Right renal pelvis (tissue), 4 donors: ENCODE data around the gene DRC1. TPM values are rescaled to one million over a fixed set of nuclear protein-coding genes. Genes with fewer than 3 reads are reported as not detected.
"Not testable (repeated sequence)": the region's sequence is repeated elsewhere in the genome, so short reads cannot be mapped to it uniquely, and the experiment has no call there.

Experiments used
- DNase-seq, 4 donors: peaks; one replicate each; pipeline ENCODE4 v3.0.0-alpha.2; 2013; ENCODE audit warnings: low read depth in 4 of 4, low spot score in 3 of 4, missing footprints in 1 of 4
- polyA plus RNA-seq, 4 donors: library from polyadenylated mRNA; unstranded; fragments of 120-200 nt; gene quantifications; one replicate each; pipeline ENCODE4 v1.2.1, GENCODE V29; 2013; ENCODE audit not compliant: insufficient read length in 4 of 4

The DRC1 gene
- polyA plus RNA-seq, 4 donors: 2.1 to 3.9 (median 2.8) TPM

DNA sequence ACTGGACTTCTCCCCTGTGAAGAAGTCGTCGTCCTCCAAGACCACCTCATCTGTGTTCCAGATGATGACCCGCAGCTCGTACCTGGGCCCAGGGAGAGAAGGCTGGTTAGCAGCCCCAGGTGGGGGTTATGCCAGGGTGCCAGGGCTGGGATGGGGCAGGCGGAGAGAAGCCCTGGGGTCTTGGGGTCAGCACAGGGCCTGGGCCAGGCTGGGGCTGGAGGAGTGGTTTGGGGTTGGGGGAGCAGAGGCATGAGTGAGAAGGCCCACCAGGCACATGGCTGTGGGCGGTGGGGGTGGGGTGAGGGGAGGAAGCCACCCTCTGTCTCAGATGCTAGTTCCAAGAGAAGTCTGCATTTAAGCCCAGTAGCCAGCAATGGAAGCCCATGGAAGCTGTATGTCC lies 60.4 kb downstream of the DRC1 start:
- DNase-seq: no peak

DNA sequence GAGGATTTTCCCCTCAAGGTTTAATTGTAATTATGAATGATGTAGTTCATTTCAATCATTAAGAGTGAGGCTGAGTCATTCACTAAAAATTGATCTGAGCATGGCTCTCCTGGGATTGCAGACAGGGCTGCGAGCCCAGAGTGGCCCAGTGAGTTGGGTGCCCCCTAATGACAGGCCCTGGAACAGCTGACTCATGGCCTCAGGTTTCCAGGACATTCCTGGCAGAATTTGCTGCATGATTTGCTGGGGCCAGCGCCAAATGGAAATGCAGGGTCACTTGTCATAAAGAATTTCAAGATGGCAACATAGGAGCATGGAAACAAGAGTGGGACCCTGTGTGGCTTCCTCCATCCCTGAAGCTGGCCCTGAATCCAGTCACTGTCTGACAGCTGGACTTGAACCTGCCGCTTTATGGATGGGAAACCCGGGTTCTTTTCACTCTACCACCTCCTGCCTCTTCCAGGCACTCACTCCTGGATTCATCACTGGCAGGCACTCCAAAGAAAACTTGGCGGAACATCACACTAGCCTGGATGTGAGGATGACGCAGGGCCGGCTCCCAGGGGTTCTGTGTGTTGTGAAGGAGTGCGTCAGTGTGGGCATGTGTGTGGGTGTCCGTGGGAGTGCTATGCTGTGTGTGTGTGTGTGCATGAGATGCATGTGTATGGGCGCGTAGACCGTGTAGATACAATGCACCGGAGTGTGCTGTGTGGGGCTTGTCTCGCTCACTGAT lies 61.0 kb downstream of the DRC1 start:
- DNase-seq: no peak

DNA sequence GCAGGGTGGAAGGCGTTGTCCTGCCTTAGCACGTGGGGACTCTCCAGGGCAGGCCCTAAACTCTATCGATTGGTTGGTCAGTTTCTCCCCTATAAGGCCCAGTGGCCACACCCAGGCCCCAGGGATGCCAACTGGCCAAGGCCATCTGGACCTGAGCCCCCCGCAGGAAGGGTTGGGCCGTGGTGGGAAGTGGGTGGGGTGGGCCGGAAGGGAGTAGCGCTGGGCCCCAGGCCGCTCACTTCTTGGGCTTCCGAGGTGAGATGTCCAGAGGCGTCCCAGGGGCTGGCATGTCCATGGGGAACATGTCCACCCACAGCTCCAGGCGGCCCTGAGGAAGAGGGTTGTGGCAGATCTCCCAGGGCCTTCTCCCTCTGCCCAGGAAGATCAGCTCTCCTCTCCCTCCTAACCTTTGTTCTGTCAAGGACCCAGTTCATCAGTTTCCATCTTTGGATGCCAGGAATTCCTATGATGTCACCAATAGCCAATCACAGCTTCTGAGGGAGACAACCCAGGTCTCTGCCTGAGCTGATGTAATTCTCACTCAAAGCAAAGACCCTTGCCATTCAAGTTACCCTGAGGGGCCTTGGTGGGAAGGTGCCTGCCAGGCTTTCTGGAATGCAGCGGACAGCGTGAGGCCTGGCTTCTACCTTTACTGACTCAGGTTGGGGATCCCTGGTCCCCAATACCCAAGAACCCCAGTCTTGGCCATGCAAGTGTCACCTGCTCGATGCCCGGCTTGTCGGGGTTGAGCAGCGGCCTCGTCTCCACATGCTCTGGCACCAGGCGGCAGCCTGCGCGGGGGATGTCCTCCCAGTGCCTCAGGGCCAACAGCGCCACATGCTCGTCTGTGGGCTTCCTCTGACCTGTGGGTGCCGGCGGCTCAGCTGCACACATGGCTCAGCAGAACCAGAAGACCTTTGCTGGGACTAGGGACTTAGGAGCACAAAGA lies 61.8 kb downstream of the DRC1 start:
- no peak for DNase-seq

DNA sequence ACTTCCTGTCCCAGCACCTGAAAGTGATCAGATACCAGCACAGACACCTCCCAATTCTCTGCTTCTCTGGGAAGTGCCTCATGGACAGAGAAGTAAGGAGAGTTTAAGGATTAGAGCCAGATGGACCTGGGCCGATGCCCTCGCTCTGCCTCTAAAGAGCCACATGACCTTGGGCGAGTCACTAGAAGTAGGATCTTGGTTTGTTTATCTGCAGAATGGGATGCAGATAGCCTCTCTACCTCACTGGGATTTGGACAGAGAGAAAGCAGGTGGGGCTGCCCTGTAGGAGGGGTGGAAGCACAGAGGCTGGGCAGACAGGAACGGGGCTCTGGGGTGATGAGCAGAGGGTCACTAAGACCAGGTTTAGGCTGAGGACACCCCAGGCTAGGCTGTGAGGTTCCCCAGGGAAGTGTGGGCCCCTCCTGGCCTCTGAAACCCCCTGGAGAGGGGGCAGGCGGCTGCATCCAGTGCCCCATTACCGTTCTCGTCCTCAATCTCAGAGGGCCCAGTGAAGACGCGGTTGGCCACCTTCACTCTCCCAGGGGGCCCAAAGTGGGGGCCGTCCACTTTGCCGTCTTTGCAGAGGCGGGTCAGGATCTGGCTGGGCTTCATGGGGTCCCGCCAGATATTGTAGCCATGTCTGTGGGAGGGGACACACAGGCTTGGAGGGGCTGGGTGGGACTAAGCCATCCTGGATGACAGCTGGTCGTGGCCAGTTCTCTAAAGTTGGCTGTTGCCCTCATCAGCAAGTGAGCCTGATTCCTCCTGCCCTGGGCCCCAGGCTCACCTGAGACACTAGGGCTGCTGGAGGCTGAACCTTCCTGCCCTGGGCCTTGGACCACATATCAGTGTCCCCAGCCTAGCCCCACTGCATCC lies 62.9 kb downstream of the DRC1 start:
- DNase-seq: no peak

DNA sequence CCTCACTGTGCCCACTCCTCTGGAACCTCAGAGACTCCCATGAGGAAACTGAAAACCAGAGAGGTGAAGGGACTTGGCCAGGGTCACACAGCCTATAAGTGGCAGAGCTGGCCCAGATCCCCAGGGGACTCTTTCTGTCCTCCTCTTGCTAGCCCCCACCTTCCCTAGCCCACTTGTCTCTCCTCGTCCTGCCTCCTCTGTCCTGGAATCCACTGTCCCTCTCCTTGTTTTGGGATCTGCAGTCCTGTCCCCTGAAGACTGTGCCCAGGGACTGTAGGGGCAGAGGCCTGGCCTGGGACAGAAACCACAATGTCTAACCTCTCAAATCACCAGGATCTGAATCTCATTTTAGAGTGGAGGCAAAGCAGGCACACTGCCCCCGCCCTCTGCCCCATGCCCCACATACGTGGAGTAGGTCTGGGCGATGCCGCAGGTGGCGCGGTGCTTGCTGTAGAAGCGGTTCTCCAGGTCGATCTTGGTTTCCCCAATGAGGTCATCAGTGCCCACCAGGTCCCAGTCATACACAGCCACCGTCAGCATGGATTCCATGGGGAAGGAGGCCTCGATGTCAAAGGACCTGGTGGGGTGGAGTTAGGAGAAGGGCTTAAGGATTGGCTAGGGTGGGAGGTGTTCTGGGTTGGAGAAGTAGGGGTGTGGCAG lies 63.7 kb downstream of the DRC1 start:
- DNase-seq: no peak

DNA sequence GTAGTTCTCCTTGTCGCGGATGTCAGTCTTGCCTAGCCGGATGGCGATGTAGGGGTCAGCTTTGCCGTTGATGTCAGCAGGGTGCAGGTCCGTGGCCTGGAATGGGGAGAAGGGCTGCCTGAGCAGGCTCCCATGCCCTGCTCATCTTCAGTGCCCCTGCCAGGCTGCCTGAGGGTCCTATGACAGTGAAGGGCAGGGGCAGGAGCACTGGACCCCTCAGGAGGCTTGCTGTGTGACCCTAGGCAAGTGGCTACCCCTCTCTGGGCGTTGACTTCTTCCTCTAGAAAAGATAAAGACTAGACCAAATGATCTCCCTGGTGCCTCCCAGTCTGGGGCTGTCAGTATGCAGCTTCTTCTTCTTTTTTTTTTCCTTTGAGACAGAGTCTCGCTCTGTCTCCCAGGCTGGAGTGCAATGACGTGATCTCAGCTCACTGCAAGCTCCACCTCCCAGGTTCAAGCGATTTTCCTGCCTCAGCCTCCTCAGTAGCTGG lies 64.3 kb downstream of the DRC1 start:
- DNase-seq: no peak

DNA sequence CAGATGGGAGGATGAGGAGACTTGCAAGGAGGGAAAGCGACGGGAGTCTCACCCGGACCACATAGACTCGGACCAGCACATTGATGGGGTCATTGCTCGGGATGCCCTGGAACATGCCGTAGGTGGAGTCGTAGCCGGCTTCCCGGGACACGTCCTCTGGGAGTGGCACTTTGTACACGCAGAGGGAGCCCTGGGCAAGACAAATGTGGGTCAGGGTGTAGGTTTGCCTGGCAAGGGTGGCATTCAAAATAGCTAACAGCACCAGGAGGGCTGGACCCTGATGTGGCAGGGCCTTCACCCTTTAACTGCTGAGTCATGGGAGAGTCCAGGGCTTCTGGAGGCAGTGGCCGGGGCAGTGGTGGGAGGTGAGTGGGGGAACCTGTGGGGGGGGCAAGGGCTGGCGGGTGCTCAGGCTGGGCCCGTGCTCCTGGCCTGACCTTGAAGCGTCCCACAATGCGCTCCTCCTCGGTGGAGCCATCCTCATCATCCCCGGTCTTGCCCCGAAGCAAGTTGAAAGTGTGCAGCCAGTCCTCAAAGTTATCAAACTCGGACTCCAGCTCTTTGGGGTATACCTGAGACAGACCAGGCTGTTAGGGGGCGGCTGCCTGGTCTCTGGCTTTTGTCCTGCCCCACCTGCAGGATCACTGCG lies 65.1 kb downstream of the DRC1 start:
- no peak for DNase-seq

DNA sequence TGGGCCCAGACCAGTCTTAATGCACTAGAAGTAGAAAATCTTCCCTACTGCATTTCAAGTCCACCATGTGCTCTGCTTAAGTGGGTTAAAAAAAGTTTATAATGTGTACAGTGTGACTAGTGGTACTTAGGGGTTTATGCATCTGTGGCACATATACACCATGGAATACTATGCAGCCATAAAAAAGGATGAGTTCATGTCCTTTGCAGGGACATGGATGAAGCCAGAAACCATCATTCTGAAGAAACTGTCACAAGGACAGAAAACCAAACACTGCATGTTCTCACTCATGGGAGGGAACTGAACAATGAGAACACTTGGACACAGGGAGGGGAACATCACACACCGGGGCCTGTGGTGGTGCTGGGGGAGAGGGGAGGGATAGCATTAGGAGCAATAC lies 66.8 kb downstream of the DRC1 start:
- not testable (repeated sequence) for DNase-seq

DNA sequence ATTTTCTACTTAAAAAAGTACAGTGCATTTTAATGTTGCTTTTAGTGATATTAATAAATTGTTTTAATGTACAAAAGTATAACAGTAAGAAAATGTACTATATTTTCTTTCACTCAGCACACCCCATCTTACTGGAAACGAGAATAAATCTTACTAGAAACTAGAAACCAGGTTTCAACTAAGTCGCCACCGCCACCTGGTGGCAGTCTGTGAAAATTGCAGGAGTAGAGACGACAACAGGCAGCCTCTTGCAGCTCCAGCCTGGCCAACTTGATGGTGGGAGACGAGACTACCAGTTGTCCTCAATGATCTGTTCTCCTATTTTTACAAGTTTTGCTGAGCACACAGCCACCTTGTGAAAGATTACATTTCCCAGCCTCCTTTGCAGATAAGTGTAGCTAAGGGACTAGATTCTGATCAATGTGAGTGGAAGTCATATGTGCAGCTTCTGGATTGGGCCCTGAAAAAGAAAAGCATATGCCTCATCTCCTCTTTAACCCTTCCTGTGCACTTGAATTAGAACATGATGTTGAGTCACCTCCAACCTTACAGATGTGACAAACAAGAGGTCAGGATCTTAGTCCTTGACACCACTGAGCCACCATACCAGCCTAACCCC lies 67.5 kb downstream of the DRC1 start:
- DNase-seq: no peak

DNA sequence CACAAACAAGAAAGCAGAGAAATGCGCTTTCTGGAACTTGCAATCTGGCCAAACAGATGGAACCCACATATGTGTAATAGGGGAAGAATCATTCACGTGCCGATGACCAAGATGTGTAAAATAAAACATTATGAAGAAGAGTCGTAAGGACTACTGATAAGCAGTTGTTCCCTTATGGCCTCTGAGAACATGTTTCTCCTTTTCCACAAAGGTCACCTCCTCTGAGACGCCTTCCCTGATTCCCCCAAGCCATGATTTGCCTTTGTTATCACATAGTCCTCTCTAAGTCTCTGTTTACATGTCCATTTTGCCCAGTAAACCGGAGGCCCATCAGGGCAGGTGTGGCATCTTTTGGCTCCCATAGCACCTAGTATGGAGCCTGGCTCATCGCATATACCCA lies 68.2 kb downstream of the DRC1 start:
- DNase-seq: no peak

DNA sequence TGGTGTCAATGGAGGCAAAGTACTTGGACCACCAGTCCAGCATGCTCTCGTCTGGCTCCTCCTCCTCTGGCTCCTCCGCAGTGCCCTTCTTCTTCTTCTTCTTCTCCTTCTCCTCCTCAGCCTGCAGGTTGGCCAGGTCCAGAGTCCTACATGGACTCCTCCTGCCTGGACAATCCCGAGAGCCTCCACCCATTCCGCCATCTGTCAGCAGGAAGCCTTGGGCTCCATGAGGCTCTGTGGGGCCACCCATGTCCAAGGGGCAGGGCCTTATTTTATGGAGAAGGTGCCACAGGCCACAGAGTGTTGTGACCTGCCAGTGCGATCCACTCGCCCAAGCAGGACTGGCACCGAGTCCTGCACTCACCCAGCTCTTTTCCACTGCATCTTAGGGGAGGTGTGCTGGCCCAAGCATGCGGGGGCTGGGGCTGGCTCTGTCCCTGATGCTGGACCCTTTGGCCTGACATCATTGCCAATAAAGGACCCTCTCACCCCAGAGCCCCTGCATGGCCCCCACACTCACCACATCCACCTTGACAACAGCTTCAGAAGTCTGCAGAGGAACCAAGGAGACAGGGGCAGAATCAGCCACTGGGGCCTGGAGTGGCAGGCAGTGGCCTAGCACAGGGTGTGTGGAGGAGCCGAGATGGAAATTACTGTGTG lies 69.0 kb downstream of the DRC1 start:
- no peak for DNase-seq

DNA sequence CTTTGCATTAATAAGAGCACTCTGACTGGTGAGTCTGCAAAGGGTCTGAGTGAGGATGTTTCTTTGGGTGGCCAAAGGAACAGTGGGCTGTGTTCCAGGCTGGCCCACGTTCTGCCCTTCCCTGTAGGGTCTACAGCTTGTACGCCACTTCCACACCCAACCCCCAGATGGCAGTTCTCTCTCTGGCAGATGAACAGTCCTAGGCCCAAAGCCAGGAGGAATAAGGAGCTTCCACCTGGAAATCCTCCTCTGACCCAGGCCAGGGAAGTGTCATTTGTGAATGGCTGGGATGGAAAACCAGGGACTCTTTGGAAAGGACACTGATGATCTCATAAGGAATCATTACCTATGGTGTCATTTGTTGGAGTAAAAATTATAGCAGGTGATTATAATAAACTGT lies 69.6 kb downstream of the DRC1 start:
- no peak for DNase-seq

DNA sequence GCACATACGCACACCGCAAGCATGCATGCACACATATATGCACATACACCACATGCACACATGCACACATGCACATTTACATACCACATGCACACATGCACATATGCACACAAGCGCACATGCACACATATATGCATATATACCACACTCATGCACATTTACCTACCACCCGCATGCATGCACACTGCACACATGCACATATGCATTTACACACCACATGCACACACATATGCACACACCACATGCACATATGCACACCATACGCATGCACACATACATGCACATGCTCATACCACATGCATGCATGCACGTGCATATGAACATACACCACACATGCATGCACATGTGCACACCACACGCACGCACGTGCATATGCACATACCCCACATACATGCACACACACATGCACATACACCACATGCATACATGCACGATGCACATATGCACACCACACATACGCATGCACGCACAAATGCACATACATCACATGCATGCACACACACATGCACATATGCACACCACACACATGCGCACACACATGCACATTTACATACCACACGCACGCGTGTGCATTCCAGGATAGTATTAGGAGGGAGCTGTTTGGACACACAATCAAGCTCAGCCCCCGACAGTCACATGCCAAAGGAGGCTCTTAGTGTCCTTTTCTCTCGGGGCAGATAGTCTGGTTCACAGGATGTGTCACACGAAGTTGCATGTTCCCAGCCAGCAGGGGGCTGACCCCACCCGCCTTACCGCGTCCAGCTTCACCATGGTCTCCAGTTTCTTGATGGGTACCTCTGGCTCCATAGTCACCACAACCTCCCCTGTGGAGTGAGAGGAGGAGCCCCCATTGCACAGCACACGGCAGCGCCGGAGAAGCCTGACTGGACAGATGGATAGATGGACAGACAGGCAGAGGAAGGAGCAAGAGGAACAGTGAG lies 70.3 kb downstream of the DRC1 start:
- DNase-seq: no peak

DNA sequence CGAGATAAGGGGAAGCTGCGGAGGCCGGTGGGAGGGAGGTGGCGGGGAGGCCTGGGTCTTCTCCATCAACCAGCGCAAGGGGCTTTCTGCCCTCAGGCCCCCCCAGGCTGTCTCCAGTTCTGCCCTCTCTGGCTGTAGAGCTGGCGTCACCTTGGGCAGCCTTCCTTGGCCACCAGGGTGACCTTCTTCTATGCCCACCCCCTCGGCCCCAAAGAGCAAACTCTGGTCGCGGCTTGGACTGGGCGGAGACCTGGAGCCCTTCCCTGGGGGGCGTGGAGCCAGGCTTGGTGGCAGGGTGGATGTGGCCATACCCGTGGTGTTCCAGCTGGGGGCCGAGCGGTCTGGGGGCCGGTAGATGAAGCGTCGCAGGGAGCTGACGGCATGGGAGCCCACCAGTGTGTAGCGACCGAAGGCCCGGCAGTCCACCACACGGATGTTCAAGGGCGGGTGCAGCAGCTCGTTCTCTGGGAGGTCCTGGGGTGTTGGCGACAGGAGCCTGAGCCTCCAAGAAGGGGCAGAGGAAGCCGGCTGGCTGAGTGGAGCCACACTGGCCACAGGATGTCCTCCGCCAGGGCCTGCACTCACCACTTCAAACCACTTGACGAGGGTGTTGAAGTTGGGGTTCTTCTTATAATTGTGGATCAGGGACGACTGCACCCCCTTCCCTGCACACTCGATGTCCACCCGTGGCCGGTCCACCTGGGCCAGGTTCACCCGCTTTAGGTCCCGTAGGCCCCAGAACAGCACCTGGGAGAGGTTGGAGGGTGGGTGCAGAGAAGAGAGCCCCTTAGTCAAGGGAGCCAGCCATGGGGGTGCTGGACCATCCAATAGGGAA lies 71.3 kb downstream of the DRC1 start:
- no peak for DNase-seq

DNA sequence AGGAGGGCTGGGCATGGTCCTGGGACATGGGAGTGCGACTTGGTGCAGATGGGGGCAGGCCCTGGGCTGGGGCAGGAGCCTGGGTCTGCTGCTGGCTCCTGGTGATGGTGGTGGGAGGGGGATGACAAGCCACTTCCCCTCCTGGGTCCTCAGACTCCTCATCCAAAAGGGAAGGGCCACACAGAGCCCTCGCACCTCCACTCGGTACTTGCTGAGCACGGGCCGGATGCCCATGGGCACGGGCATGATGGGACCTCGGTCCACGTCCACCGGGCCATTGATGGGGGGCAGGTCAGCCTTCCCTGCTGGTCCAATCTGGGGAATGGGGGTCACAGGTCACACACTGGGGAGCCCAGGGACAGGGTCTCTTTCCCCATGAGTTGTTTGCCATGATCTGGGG lies 72.1 kb downstream of the DRC1 start:
- DNase-seq: no peak

DNA sequence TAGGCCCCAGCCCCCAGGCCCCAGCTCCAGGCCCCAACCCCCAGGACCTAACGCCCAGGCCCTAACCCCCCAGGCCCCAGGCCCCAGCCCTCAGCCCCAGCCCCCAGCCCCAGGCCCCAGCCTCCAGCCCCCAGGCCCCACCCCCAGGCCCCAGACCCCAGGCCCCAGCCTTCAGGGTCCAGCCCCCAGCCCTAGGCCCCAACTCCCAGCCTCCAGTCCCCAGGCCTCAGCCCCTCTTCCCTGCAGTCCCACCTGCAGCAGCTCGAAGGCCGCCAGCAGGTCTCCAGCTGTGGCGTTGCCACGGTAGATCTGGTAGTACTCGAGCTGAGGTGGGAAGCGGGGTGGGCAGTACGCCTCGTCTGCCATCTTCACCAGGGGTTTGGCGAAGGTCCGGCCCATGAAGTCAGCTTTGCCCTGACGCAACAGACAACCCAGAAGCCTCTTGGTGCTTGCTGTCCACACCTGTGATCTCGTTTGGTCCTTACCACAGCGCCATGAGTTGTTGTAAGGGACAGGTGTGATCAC lies 72.6 kb downstream of the DRC1 start:
- DNase-seq: no peak

DNA sequence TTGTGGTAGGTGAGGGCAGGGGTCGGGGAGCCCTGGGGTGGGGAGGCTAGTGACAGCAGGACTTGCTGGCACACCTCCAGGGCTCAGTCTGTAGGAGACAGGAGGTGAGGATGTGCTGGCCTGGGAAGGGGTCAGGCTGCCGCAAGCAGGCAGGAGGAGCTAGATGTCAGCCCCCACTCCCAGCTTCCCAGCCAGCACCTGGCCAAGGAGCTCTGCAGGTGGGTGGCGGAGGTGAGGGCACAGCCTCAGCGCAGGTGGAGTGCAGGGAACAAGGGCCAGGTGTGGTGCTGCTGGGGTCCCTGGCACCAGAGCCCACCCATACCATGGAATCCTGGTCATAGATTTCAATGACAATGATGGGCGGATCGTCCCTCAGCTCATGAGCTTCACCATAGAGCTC lies 73.3 kb downstream of the DRC1 start:
- DNase-seq: no peak
